Stimulated activated naive CD4-positive, alpha-beta T cell treated with Interleukin-2 at 50 U/mL for 16 hours (primary cell): ENCODE measurements around the gene ARL3.

Experiments
- DNase-seq: peaks from one replicate; lab custom pipeline; 2025; lab: John Stamatoyannopoulos, UW

The ARL3 gene

DNA sequence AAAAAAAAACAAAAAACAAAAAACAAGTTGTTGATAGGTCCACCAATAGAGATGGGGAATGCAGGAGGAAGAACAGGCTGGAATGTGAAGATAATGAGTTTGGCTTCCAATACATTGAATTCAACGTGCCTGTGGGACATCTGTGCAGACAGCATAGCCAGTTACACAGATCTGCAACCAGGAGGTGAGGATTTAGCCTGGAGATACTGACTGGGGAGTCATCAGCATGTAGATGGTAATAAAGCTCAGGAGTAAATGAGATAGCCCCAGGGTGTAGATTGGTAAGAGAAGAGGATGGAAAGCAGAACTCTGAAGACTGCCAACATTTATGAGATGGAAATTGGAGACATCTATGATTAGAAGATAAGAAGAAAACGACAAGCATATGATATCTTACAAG is 74.7 kb downstream of the ARL3 start:
- DNase-seq, result no peak

- DNase-seq, result no peak
These were observed 78.8 kb downstream of the ARL3 start for GRCh38 chr10:102635377-102635776.

DNA sequence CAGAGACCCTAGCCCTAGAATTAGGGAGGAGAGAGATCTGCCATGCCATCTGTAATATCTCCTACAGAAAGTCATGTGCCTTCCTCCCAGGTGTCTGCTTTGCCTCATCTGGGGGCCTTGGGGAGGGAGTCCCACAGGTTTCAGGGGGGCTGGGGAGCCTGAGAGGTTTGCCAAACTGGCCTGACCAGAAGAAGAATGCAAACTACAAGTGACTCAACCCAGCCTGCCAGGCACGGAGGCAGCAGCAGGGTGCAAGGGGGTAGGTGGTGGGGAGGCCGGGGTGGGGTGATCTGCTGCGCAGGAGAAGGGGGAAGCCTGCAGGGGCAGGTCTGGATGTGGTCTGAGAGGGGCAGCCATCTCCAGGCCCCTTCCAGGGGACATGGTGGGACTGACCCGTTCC is 79.5 kb downstream of the ARL3 start:
- DNase-seq, result no peak

DNA sequence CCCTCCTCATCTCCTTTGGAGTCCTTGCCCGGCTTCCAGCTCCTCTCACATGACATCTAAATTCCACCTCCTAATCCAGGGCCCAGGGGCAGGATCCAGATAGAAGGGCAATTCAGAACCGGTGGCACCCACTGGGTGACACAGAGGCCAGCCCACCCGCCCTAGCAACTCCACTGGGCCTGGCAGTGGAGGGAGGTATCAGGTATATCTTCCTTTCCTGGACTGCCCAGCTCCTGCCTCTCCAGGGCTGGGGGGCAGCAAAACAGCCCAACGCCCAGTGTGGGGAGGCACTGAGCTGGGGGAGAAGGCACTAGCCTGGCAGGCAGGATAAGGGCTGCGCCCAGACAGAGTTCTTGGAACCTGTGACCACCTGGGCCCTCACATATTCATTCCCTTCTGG is 80.3 kb downstream of the ARL3 start:
- DNase-seq, result no peak

- DNase-seq, result no peak
These were observed 80.9 kb downstream of the ARL3 start for GRCh38 chr10:102633287-102633686.

DNA sequence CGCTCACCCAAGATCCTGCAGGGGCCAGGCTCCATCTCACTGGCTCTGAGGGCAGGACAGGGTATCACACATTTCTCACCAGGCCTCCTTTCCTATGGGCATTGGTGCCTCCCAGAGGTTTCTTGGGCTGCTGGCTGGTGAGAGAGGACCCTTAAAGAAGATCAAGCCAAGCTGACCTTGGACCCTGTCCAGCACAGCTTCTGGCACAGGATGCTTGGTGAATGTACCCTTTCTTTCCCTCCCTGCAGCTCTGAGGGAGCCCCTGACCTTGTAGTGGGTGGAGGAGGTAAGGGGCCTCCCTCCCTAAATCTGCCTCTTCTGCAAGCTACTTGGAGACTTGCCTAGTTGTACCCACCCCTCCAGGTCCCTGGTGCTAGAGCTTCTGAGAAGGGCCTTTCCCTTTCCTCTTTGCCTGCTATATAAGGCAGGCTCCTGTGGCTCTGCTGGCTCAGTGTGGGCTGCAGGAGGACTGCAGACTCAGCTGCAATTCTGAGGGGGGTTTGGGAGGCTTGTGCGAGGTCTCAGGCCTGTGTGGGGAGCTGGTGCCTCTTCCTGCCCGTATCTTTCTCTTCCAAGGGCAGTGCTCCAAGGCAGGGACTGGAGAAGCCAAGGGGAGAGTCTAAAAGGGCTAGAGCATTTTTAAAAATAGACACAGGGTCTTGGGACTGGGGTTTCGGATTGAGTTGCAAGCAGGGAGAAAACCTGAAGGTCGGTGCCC is 81.6 kb downstream of the ARL3 start:
- no peak for DNase-seq

GRCh38 chr10:102631525-102632393 is 82.4 kb downstream of the ARL3 start:
- DNase-seq, result no peak

- no peak for DNase-seq
These were observed 83.5 kb downstream of the ARL3 start for GRCh38 chr10:102630663-102631062.

DNA sequence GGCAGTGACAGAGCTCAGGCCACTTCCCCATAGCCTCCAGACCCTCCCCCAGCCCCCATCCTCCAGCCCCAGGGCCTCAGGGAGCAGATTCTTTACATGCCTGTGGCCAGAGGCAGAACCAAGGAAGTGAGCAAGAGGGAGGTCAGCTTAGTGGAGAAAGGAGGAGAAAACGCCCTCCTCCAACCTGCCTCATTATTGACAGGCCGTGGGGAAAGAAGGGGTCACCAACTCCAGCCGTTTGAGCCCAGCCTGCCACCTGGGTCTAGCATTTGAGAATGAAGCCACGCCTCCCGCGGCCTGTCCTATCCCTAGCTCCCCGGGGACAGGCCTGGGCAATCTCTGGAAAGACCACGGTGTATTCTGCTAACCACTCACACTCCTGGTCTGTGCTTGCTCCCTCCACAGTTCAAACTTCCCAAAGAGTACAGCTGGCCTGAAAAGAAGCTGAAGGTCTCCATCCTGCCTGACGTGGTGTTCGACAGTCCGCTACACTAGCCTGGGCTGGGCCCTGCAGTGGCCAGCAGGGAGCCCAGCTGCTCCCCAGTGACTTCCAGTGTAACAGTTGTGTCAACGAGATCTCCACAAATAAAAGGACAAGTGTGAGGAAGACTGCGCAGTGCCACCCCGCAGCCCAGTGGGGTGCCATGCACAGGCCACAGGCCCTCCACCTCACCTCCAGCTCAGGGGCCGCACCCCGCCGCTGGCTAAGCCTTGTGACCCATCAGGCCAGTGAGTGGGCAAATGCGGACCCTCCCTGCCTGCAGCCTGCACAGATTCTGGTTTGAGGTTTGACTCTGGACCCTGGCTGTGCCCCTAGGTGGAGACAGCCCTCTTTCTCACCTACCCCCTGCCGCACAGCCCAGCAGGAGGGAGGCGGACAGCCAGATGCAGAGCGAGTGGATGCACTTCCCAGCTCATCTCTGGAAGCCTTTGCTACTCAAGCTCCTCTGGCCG is 84.3 kb downstream of the ARL3 start:
- no peak for DNase-seq

DNA sequence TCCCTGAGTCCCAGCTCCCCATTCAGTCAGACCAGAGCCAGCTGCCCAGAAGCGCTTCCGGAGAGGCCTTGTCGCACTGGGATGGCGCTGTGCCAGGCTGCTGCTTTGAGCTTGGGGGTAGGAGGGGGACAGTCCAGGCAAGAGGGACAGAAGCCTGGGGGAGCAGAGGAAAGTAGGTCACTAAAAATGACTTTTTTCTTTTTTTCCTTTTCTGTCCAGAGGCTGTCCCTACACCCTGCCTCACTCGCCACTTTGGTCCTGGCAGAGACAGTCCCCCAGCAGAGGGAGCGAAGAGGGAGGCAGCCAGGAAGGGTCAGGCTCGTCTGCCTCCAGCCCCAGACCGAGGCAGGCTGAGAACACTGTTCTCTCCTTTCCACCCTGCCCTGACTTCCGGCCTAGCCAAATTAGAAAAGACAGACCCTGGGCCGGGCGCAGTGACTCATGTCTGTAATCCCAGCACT is 85.7 kb downstream of the ARL3 start:
- DNase-seq, result no peak

- DNase-seq, result no peak
These were observed 86.4 kb downstream of the ARL3 start for GRCh38 chr10:102627736-102628293.

DNA sequence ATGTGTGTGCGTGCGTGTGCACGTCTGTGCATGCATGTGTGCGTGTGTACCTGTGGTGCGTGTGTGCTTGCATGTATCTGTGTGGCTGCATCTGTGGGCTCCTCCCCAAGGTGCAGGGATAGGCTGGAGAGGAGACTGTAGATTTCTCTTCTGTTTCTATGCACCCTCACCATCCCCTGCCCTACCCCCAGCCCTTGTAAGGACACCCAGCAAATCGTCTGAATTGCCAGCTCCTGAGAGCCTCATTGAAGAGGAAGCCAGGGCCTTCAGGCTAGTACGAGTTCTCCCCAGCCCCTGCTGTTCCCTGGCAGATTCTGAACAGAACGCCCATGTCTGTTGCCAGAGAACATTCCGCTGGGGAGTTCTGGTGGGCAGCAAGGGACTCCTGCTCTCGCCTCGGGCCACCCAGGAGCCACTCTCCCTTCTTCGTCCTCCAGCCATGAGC is 86.9 kb downstream of the ARL3 start:
- no peak for DNase-seq

- DNase-seq, result no peak
These were observed 88.0 kb downstream of the ARL3 start for GRCh38 chr10:102626026-102626685.

DNA sequence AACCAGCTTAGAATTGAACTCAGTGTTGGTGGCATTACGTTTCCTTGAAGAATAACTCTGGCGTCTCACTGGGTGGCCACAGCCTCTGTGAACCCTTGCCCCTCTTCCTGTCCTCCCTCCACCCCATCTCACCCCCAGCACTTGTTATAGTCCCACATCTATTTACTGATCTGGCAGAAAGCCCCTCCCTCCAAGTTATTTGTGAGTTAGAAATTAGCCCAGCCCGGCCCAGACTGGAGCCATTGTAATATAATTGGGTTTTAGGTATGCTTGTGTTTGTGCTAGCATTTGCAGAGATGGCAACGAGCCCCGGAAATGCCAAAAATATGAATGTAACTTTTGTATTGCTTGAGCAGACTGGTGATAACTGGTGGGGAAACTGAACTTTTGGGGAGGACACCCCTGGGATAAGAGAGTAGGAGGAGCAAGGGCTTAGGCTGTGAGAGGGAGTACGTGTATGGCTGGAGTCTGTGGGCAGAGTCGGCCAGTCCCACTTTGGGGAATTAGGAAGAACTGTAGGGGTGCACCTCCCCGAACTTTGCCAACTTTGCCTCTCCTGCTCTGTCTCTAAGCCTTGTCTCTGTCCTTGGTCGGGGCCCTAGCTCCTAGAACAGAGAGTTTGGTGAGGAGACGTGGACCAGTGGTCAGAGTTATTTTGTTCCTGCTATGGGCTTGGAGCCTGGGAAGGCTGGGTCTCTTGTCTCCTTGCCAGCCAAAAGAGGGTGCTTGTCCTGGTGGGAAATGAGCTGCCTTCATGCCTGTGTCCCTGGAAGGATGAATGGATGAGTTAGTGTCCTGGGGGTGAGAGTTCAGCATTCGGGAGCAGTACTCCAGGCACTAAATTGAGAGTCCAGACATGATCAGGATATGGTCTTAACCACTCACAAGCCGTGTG is 89.2 kb downstream of the ARL3 start:
- DNase-seq, result no peak

- DNase-seq, result no peak
These were observed 90.1 kb downstream of the ARL3 start for GRCh38 chr10:102624094-102624493.
